ENCODE results near the gene PTPRN2.

PTPRN2 gene

GRCh38 chr7:157740251-157740798 is 847.3 kb downstream of the PTPRN2 start:
- TF ChIP-seq CTCF (IDR thresholded peaks at IDR 0.05; ENCODE audit: control insufficient read depth, extremely low read depth, insufficient read depth) = no peak
- H3K4me3 ChIP-seq (ENCODE audit: low read depth, low read length) = no peak overlapping the region
- no peak for DNase-seq (ENCODE audit: low read depth)

GRCh38 chr7:157739650-157740049 is 848.0 kb downstream of the PTPRN2 start:
- no peak for DNase-seq (ENCODE audit: low read depth)
- TF ChIP-seq CTCF (IDR thresholded peaks at IDR 0.05; ENCODE audit: control insufficient read depth, extremely low read depth, insufficient read depth) = no peak
- H3K4me3 ChIP-seq (ENCODE audit: low read depth, low read length) = no peak overlapping the region

- DNase-seq (ENCODE audit: low read depth) = no peak
- no peak for TF ChIP-seq CTCF (IDR thresholded peaks at IDR 0.05; ENCODE audit: control insufficient read depth, extremely low read depth, insufficient read depth)
- H3K4me3 ChIP-seq (ENCODE audit: low read depth, low read length) = no peak overlapping the region
These were observed 848.6 kb downstream of the PTPRN2 start for GRCh38 chr7:157739031-157739430.

- TF ChIP-seq CTCF (IDR thresholded peaks at IDR 0.05; ENCODE audit: control insufficient read depth, extremely low read depth, insufficient read depth) = no peak
- H3K4me3 ChIP-seq (ENCODE audit: low read depth, low read length) = no peak overlapping the region
- no peak for DNase-seq (ENCODE audit: low read depth)
These were observed 849.6 kb downstream of the PTPRN2 start for GRCh38 chr7:157738066-157738460.

- TF ChIP-seq CTCF (IDR thresholded peaks at IDR 0.05; ENCODE audit: control insufficient read depth, extremely low read depth, insufficient read depth) = no peak
- no peak overlapping the region for H3K4me3 ChIP-seq (ENCODE audit: low read depth, low read length)
- DNase-seq (ENCODE audit: low read depth) = no peak
These were observed 850.2 kb downstream of the PTPRN2 start for GRCh38 chr7:157737151-157738065.

GRCh38 chr7:157736341-157736740 is 851.3 kb downstream of the PTPRN2 start:
- no peak for DNase-seq (ENCODE audit: low read depth)
- no peak overlapping the region for H3K4me3 ChIP-seq (ENCODE audit: low read depth, low read length)
- TF ChIP-seq CTCF (IDR thresholded peaks at IDR 0.05; ENCODE audit: control insufficient read depth, extremely low read depth, insufficient read depth) = no peak

All from LNCaP clone FGC (cell line).